SK-N-SH treated with all-trans-retinoic acid at 6 μM for 48 hours (cell line): Measurements from ENCODE around the gene AOPEP.

Experiments used
- ATAC-seq: fragments of 200-7000 bp; cut with Tn5 transposase; 3 replicates; pipeline ENCODE4 v1.9.1; 2020; ENCODE audit warnings: mild to moderate bottlenecking, moderate library complexity
- ARNTL ChIP-seq: fragments of 450-650 bp; formaldehyde crosslinking; IDR thresholded peaks from 2 replicates; pipeline ENCODE4 v1.5.0; 2020; ENCODE audit warnings: low read depth, mild to moderate bottlenecking, moderate library complexity, borderline replicate concordance
- BACH2 ChIP-seq: fragments of 250-450 bp; sonication (Bioruptor Pico); IDR thresholded peaks from 2 replicates; pipeline ENCODE4 v1.9.0; 2021; ENCODE audit warnings: mild to moderate bottlenecking, borderline replicate concordance
- CREB5 ChIP-seq: fragments of 250-450 bp; sonication (Bioruptor Pico); IDR thresholded peaks from 2 replicates; pipeline ENCODE4 v1.5.1; 2020; ENCODE audit warnings: low read depth, mild to moderate bottlenecking, moderate library complexity
- CSDC2 ChIP-seq: fragments of 250-450 bp; sonication (Bioruptor Pico); IDR thresholded peaks from 2 replicates; pipeline ENCODE4 v1.5.0; 2020; ENCODE audit warnings: mild to moderate bottlenecking, moderate library complexity
- CSRNP3 ChIP-seq: fragments of 250-450 bp; sonication (Bioruptor Pico); IDR thresholded peaks from 2 replicates; pipeline ENCODE4 v1.5.1; 2021; ENCODE audit warnings: mild to moderate bottlenecking, moderate library complexity
- ESRRG ChIP-seq: fragments of 250-450 bp; sonication (Bioruptor Pico); IDR thresholded peaks from 2 replicates; pipeline ENCODE4 v1.6.1; 2021; ENCODE audit warnings: mild to moderate bottlenecking
- GLIS3 ChIP-seq: fragments of 250-450 bp; sonication (Bioruptor Pico); IDR thresholded peaks from 2 replicates; pipeline ENCODE4 v1.5.0; 2020; ENCODE audit warnings: mild to moderate bottlenecking, moderate library complexity
- ISL1 ChIP-seq: fragments of 250-450 bp; sonication (Bioruptor Pico); IDR thresholded peaks from 2 replicates; pipeline ENCODE4 v2.1.2; 2022; ENCODE audit warnings: mild to moderate bottlenecking, moderate library complexity
- OSR1 ChIP-seq: fragments of 250-450 bp; sonication (Bioruptor Pico); IDR thresholded peaks from 2 replicates; pipeline ENCODE4 v1.8.0; 2022; ENCODE audit warnings: moderate library complexity, mild to moderate bottlenecking, inconsistent platforms
- PATZ1 ChIP-seq: fragments of 250-450 bp; sonication (Bioruptor Pico); IDR thresholded peaks from 2 replicates; pipeline ENCODE4 v1.8.0; 2020; ENCODE audit warnings: mild to moderate bottlenecking, moderate library complexity, borderline replicate concordance
- POU6F1 ChIP-seq: fragments of 250-450 bp; sonication (Bioruptor Pico); IDR thresholded peaks from 2 replicates; pipeline ENCODE4 v1.8.0; 2021; ENCODE audit warnings: low read depth, mild to moderate bottlenecking, moderate library complexity, borderline replicate concordance
- PPARA ChIP-seq: fragments of 250-450 bp; sonication (Bioruptor Pico); IDR thresholded peaks from 2 replicates; pipeline ENCODE4 v1.5.0; 2020; ENCODE audit warnings: mild to moderate bottlenecking, borderline replicate concordance
- RARB ChIP-seq: fragments of 250-450 bp; sonication (Bioruptor Pico); IDR thresholded peaks from 2 replicates; pipeline ENCODE4 v1.8.0; 2021; ENCODE audit warnings: mild to moderate bottlenecking, moderate library complexity
- SNAI2 ChIP-seq: fragments of 250-450 bp; sonication (Bioruptor Pico); IDR thresholded peaks from 2 replicates; pipeline ENCODE4 v1.5.0; 2020; ENCODE audit warnings: mild to moderate bottlenecking, moderate library complexity
- TCF4 ChIP-seq: fragments of 250-450 bp; sonication (Bioruptor Pico); IDR thresholded peaks from 2 replicates; pipeline ENCODE4 v1.8.0; 2021; ENCODE audit warnings: mild to moderate bottlenecking, moderate library complexity, borderline replicate concordance
- TOX ChIP-seq: fragments of 250-450 bp; sonication (Bioruptor Pico); IDR thresholded peaks from 2 replicates; pipeline ENCODE4 v1.8.0; 2021; ENCODE audit warnings: mild to moderate bottlenecking, moderate library complexity, borderline replicate concordance
- ZC3H10 ChIP-seq: fragments of 250-450 bp; sonication (Bioruptor Pico); IDR thresholded peaks from 2 replicates; pipeline ENCODE4 v1.5.1; 2021; ENCODE audit warnings: mild to moderate bottlenecking, moderate library complexity
- ZFP30 ChIP-seq: fragments of 450-650 bp; formaldehyde crosslinking; IDR thresholded peaks from 2 replicates; pipeline ENCODE4 v1.5.0; 2022; ENCODE audit warnings: mild to moderate bottlenecking, moderate library complexity
- ZNF565 ChIP-seq: fragments of 450-650 bp; formaldehyde crosslinking; conservative IDR thresholded peaks from 2 replicates; pipeline ENCODE4 v1.5.0; 2020; ENCODE audit warnings: low read depth, mild to moderate bottlenecking, moderate library complexity
- ZNF70 ChIP-seq: fragments of 450-650 bp; formaldehyde crosslinking; IDR thresholded peaks from 2 replicates; pipeline ENCODE4 v1.5.0; 2020; ENCODE audit warnings: mild to moderate bottlenecking, moderate library complexity
- ZNF8 ChIP-seq: fragments of 450-650 bp; formaldehyde crosslinking; IDR thresholded peaks from 2 replicates; pipeline ENCODE4 v1.5.0; 2020; ENCODE audit warnings: mild to moderate bottlenecking, moderate library complexity

The AOPEP gene

GRCh38 chr9:94951324-94952135 is 225.0 kb downstream of the AOPEP start (continued):
- TF ChIP-seq CSRNP3 (CRISPR knock-in tag) = no peak

GRCh38 chr9:94952565-94953373 is 226.3 kb downstream of the AOPEP start:
- ATAC-seq = peak; percentile 39
- TF ChIP-seq ZNF70 (CRISPR knock-in tag) (no peak), ZC3H10 (no peak), BACH2 (no peak), GLIS3 (CRISPR knock-in tag) (no peak), CREB5 (no peak), POU6F1 (CRISPR knock-in tag) (no peak), TCF4 (CRISPR knock-in tag) (no peak), OSR1 (no peak), ESRRG (CRISPR knock-in tag) (no peak), ISL1 (no peak), ZNF565 (CRISPR knock-in tag) (no peak), PATZ1 (CRISPR knock-in tag) (no peak)
- TF ChIP-seq, all 23 proteins: peak for 0

- TF ChIP-seq OSR1 (no peak), SNAI2 (no peak), ZC3H10 (no peak), CSDC2 (no peak), POU6F1 (CRISPR knock-in tag) (no peak), CREB5 (no peak), ZNF8 (CRISPR knock-in tag) (no peak), TOX (CRISPR knock-in tag) (no peak), GLIS3 (CRISPR knock-in tag) (no peak), ZNF70 (CRISPR knock-in tag) (no peak), CSRNP3 (CRISPR knock-in tag) (no peak), PPARA (CRISPR knock-in tag) (no peak), RARB (CRISPR knock-in tag) (no peak), ZFP30 (CRISPR knock-in tag) (no peak), ZNF565 (CRISPR knock-in tag) (no peak), ARNTL (CRISPR knock-in tag) (no peak), PATZ1 (CRISPR knock-in tag) (no peak)
- TF ChIP-seq, all 23 proteins: peak for 0
- no peak for ATAC-seq
Measured at GRCh38 chr9:94956731-94957130, 230.2 kb downstream of the AOPEP start.
